ENCODE results near the gene ZFP42.

GRCh38 chr4:188012426-188012945, 16.9 kb downstream of the ZFP42 start:
- TF ChIP-seq EZH2 (IDR thresholded peaks at IDR 0.05; ENCODE audit: insufficient read depth, poor library complexity, severe bottlenecking) (no peak), EZH2phosphoT487 (IDR thresholded peaks at IDR 0.05; ENCODE audit: insufficient read depth, low read depth) (no peak)

All from GM23248 (cell line).